Stimulated activated CD8-positive, alpha-beta memory T cell treated with anti-CD3 and anti-CD28 coated beads, Interleukin-4, amount 100 ng/mL, for 4 hours (primary cell): ENCODE results near the gene MRPL41.
"Not testable (repeated sequence)": the region's sequence is repeated elsewhere in the genome, so short reads cannot be mapped to it uniquely, and the experiment has no call there.

Experiments used
- DNase-seq, 2 donors: peaks; one replicate each; pipeline ENCODE4 v3.0.0-alpha.2; 2020; ENCODE audit warnings: low read depth in 2 of 2, low spot score in 1 of 2

Gene MRPL41

DNA sequence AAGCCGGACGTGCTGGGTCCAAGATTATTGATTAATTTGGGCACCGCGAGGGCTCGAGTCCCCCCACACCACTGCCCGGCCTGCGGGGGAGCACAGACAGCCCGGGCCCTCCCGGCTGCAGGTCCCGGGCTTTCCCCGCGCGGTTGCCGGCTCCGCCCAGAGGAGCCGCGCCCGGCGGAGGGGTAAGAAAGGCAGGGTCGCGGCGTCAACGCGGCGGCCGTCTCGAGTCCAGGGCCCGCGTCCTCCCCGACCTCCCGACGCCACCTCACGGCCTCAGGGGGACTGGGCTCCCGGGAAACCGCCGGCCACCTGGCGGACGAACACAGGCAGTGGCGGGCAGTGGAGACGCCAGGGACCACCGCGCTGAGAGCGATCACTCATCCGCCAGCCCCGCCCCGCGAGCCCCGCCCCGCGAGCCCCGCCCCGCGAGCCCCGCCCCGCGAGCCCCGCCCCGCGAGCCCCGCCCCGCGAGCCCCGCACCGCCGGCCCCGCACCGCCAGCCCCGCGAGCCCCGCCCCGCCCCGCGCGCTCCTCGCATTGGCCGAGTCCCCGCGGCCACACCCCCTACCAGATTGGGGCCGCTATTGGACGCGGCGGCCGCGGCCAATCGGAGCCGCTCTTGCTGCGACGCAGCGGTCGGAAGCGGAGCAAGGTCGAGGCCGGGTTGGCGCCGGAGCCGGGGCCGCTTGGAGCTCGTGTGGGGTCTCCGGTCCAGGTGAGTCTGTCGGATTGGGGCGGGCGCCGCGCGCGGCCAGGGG, at the start of gene MRPL41:
TSS of gene MRPL41 (plus strand) at position 616 of the 758 bp plus-strand sequence. CDS start 203 bp downstream, outside the sequence.
- peak; percentile 59 to 69 for DNase-seq

DNA sequence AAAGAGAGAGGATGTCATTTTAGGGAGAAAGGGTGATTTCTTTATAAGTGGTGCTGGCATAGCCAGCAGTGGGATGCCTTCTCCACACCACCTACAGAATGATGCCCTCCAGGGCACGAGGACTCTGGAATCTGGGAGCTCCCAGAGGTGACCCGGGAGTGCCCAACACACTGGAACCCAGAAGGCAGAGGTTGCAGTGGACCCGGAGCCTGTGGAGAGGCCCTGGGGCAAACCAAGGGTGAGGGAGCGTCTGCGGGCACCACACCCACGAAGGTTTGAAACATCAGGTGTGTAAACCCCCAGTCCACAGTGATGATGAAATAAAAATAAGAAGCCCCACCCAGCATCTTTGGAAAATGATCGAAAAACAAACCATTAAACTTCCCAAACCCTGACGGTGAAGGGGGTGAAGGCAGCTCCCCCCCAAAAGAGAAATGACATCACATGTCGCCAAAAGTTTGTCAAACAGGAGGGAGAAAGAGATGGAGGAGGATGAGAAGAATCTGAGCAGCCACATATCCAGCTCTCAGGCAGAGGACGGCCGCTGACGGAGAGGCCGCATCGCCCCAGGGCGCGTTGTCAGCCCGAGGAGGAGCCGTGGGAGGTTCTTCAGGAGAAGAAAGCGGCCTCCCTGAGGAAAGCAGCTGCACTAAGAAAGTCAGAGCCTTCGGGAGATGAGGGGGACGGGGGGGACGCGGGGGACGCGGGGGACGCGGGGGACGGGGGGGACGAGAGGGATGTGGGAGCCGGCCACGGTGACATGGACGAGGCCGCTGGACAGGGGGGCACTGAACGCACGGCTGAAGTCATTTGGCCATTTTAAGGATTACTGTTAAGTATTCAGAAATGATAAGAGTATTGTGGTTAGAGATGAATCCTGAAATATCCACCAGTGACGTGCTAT, 49.4 kb upstream of the MRPL41 start:
- DNase-seq = no peak

DNA sequence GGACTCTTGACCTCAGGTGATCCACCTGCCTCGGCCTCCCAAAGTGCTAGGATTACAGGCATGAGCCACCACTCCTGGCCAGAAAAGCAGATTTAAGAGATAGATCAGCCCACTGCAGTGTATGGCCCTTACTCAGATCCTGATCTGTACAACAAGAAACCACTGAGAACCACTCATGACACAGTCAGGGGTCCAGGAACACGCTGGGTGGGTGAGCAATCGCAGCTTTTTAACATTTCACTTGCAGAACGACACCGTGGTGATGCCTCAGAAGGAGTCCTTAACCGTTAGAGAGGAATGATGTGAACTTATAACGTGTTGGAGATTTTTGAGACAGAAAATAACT, 47.3 kb upstream of the MRPL41 start:
- no peak for DNase-seq

DNA sequence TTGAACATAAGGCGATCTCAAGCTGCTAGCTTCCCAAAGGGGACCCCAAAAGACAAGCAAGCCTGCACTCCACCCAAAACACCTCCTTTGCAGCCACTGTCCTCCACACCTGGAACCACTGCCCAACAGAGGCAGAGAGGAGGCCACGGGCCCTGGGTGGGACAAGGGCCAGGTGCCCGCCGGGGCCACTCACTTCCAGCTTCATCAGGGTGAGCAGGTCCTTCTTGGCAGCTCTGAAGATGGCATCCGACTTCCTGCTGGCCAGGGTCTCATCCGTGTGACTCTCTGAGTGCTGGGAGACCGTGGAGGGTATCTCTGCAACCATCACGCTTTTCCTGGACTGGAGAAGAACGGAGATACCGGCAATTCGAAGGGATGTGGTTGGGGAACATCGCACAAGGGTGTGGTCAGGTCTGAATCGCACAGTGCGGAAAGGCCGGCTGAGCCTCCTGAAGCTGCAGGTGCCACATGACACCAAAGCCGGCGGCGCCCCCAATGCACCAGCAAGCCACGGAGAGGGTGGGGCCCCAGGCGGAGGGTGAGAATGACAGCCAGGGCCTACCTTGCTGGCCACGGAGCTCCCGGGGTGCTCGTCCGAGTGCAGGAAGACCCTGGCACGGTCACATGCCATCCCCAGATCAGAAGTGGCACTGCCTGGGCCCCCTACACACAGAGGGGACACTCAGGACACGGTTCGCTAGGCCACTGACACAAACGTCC, 46.1 kb upstream of the MRPL41 start:
- no peak for DNase-seq

DNA sequence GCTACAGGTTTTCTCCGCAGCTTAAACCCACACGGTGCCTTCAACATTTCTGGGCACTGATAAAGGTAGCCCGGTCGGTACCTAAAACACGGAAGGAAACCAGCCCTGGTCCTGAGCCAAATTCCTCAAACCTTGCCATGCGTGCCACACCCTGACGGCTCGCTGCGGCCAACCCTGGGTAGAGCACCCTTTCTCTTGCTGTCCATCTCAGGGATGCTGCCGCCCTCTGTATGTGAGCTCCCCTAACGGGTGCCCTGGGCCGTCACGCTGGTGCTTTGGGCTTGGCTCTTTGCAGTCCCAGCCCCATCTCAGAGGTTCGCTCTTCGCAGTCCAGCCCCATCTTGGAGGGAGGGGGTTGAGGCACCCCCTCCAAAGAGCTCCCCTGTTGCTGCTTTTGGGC, 45.4 kb upstream of the MRPL41 start:
- DNase-seq = no peak

DNA sequence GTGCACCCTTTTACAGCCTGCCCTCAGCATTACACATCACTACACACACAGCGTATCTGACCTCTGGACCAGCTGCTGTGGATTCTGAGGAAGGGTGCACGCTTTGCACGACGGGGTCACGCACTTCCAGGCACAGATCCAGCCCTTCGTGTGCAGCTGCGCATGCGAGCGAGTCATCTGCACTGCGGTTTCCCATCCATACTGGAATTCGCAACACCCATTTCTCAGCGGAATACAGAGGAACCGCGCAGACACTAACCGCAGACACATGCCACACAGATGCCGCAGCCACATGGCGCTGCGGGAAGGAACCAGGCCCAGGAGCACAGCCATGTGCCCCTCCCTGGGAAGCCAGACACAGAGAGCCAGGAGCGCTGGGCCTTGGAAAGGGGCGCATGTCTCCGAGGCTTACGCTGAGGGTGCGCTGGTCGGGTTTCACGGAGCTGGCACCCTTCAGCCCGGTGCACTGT, 44.9 kb upstream of the MRPL41 start:
- no peak for DNase-seq

DNA sequence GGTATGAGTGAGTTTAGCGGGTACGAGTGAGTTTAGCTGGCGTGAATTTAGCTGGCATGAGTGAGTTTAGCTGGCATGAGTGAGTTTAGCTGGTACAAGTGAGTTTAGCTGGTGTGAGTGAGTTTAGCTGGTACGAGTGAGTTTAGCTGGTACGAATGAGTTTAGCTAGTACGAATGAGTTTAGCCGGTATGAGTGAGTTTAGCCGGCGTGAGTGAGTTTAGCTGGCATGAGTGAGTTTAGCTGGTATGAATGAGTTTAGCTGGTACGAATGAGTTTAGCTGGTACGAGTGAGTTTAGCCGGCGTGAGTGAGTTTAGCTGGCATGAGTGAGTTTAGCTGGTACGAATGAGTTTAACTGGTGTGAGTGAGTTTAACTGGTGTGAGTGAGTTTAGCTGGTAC, 42.5 kb upstream of the MRPL41 start:
- DNase-seq = no peak

DNA sequence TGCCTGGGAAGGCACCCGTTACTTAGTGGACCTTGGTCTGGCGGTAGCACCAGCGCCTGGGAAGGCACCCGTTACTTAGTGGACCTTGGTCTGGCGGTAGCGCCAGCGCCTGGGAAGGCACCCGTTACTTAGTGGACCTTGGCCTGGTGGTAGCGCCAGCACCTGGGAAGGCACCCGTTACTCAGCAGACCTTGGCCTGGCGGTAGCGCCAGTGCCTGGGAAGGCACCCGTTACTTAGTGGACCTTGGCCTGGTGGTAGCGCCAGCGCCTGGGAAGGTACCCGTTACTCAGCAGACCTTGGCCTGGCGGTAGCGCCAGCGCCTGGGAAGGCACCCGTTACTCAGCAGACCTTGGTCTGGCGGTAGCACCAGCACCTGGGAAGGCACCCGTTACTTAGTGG, 40.6 kb upstream of the MRPL41 start:
- DNase-seq = not testable (repeated sequence)

DNA sequence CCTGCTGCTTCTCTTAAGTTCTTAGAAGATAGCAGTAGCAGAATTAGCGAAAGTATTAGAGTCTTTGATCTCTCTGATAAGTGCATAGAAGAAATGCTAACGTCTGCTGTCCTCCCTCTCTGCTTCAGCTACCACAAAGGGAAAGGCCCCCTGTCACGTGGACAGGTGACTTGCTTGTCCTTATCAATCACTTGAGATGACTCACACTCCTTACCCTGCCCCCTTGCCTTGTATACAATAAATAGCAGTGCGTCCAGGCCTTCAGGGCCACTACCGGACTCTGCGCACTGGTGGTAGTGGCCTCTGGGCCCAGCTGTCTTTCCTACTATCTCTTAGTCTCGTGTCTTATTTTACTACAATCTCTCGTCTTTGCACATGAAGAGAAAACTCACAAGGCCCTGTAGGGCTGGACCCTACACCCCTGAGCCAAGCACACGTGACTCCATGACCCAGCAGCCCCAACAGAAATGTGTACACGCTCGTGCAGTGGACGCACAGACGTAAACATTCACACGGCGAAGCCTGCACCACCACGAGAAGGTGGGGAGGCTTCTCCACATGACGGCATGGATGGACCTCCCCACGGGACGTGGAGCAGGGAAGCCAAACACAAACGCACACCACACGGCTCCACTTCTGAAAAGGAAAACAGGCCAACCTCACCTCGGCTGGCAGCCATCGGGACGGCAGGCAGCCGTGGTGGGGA, 39.8 kb upstream of the MRPL41 start:
- DNase-seq = no peak

DNA sequence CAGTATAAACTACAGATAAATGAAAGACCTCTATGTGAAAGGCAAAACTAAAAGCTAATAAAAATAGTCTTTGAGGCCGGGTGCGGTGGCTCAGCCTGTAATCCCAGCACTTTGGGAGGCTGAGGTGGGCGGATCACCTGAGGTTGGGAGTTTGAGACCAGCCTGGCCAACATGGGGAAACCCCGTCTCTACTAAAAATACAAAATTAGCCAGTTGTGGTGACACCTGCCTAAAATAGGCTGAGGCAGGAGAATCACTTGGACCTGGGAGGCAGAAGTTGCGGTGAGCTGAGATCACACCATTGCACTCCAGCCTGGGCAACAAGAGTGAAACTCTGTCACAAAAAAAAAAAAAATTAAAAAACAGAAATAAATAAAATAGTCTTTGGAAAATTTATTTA, 38.5 kb upstream of the MRPL41 start:
- not testable (repeated sequence) for DNase-seq

DNA sequence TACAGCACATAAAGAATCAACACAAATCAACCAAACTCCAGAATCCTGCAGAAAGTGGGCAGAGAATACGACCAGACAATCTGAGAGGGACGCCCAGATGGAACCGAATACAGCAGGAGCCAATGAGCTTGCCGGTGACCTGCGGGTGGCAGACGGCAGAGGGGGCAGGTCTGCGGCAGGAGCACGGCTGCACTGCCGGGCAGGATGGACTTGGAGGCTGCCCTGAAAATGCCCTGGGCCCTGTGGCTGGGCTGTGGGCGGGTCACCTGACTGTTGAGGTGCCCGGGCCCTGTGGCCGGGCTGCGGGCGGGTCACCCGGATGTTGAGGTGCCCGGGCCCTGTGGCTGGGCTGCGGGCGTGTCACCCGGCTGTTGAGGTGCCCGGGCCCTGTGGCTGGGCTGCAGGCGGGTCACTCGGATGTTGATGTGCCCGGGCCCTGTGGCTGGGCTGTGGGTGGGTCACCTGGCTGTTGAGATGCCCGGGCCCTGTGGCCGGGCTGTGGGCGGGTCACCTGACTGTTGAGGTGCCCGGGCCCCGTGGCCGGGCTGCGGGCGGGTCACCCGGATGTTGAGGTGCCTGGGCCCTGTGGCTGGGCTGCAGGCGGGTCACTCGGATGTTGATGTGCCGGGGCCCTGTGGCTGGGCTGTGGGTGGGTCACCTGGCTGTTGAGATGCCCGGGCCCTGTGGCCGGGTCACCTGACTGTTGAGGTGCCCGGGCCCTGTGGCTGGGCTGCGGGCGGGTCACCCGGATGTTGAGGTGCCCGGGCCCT, 37.7 kb upstream of the MRPL41 start:
- not testable (repeated sequence) for DNase-seq

DNA sequence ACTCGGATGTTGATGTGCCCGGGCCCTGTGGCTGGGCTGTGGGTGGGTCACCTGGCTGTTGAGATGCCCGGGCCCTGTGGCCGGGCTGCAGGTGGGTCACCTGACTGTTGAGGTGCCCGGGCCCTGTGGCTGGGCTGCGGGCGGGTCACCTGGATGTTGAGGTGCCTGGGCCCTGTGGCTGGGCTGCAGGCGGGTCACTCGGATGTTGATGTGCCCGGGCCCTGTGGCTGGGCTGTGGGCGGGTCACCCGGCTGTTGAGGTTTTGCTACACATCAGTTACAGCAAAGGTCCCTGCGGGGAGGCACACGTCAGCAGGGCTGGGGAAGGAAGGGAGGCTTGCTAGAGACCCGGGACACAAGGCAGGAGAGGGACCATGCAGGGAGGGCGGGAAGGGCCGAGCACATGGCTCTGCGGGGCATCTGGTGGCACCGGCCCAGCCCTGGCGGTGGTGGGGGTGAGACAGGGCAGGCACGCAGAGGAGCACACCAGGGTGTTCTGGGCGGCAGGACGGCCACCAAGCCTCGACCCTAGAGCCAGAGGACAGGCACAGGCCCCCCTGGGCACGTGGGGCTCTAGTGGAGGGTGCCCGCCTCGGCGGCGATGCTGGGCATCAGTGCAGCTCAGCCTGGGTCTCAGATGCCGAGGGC, 36.9 kb upstream of the MRPL41 start:
- DNase-seq = no peak

DNA sequence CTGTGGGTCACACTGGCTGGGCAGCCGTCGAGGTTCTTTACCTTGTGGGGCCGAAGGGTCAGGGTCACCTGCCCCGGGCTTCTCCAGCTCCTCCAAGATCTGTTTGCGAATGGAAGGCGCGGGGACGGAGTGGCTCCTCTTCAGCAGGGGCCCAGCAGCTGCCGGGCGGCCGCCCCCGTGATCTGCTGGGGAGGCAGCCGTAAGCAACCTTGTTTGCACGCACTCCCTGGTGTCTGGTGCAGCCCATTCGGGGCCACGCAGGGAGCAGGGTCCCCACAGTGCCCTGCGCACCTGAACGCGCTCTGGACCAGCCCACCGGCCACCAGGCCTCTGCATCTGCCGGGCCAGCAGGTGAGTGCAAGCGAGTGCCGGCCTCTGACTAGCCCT, 36.3 kb upstream of the MRPL41 start:
- DNase-seq = no peak

DNA sequence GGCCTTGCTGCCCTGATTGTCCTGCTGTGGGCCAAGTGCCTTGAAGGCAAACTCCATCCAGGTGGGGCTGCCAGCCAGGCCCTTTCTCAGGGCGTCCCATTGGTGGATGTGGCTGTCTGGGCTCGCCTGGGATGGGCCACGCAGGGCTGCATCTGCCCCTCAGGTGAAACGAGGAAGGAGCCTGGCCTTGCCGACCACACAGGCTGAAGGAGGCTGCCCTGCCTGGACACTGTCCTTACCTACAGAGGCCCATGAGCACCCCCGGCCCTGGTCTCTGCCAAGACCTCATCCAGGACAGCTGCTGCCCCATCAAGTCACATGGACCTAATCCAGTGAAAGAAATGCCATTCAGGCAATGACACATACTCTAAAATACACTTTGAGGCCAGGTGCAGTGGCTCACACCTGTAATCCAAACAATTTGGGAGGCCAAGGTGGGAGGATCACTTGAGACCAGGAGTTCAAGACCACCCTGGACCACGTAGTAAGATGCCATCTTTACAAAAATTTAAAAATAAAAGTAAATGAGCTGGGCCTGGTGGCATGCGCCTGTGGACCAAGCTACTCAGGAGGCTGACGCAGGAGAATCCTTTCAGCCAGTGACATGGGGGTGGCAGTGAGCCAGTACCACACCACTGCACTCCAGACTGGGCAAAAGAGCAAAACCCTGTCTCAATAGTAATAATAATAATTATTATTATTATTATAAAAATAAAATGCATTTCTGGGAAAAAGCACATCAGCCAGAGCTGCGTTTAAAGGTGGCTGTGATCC, 35.3 kb upstream of the MRPL41 start:
- DNase-seq = no peak

DNA sequence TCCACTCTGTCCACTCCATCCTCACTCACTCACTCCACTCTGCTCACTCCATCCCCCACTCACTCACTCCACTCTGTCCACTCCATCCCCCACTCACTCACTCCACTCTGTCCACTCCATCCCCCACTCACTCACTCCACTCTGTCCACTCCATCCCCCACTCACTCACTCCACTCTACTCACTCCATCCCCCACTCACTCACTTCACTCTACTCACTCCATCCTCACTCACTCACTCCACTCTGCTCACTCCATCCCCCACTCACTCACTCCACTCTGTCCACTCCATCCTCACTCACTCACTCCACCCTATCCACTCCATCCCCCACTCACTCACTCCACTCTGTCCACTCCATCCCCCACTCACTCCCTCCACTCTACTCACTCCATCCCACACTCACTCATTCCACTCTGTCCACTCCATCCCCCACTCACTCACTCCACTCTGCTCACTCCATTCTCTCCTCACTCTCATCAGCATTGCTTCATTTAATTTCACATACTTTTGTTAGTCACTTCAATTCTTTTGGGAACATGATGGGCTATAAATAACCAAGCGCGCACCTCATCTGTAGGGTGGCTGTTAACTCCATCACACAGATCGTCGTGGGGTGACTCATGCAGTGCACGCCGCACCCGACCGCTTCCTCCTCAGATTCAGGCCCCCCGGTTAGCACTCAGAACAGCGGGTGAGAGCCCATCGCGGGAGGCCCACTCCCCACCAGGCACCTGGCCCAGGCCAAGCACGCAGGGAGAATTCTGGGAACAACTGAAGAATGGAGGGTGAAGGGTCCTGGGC, 32.8 kb upstream of the MRPL41 start:
- DNase-seq = not testable (repeated sequence)

DNA sequence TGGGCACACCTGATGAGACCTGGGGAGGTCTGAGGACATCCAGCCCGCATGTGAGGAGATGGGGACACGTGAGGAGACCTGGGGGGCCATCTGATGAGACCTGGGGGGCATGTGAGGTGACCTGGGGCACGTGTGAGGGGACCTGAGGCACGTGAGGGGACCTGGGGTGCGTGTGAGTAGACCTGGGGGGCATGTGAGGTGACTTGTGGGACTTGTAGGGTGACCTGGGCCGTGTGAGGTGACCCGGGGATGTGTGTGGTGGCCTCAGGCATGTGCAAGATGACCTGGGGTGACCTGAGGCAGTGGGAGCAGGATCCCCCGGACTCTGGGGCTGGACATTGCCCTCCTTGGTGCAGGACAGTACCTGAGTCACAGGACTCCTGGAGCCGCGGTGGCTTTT, 32.1 kb upstream of the MRPL41 start:
- DNase-seq = no peak

DNA sequence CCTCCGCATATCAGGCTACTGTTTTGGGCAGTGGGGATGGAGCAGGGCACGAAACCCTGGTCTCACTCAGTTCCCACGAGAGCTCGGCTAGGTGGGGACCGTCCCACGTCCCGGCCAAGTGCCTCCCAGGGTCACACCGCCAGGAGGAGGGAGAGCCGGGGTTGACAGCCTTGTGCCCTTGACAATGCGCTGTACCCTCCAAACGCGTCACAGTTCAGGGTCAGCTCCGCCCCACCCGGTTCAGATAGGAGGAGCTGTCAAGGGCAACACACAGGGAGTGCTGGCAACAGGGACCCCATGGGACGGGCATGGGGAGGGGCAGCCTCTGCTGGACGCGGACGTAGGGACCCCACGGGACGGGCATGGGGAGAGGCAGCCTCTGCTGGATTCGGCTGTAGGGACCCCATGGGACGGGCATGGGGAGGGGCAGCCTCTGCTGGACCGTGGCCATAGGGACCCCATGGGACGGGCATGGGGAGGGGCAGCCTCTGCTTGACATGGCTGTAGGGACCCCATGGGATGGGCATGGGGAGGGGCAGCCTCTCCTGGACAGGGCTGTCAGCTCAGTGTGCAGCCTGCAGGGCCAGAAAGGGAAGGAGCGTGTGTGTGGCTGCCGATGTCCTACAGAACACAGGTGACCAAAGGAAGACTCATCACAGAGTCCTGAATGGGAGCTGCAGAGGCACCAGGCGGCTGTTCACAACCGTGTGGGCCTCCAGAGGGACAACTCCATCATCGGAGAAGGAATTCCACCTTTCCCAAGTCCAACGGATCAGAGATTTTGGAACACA, 30.9 kb upstream of the MRPL41 start:
- DNase-seq = no peak
